Neuronal stem cell (in vitro differentiated cells): ENCODE data around the gene MARCHF4.

Source experiments
- DNase-seq: peaks from one replicate; pipeline ENCODE4 v3.0.0-alpha.2; 2013; ENCODE audit warnings: low spot score
- H2AFZ ChIP-seq: one replicate; pipeline ENCODE4 v1.6.1; 2013; ENCODE audit warnings: mild to moderate bottlenecking, low read length, inconsistent platforms
- H2AK5ac ChIP-seq: 2 replicates; pipeline ENCODE4 v1.6.1; 2013; ENCODE audit warnings: low read depth, mild to moderate bottlenecking, inconsistent platforms, low read length, moderate library complexity, mixed read lengths
- H2BK120ac ChIP-seq: 2 replicates; pipeline ENCODE4 v1.6.1; 2013; ENCODE audit warnings: low read depth, mild to moderate bottlenecking, inconsistent platforms, low read length, moderate library complexity, mixed read lengths
- H2BK12ac ChIP-seq: one replicate; pipeline ENCODE4 v1.6.1; 2013; ENCODE audit warnings: low read length, inconsistent platforms
- H2BK15ac ChIP-seq: 2 replicates; pipeline ENCODE4 v1.6.1; 2013; ENCODE audit warnings: mild to moderate bottlenecking, low read length, inconsistent platforms, mixed read lengths
- H2BK5ac ChIP-seq: one replicate; pipeline ENCODE4 v1.6.1; 2013; ENCODE audit warnings: inconsistent platforms, mild to moderate bottlenecking, low read length, moderate library complexity
- H3K14ac ChIP-seq: one replicate; pipeline ENCODE4 v1.6.1; 2013; ENCODE audit warnings: low read length, inconsistent platforms
- H3K18ac ChIP-seq: 2 replicates; pipeline ENCODE4 v1.6.1; 2013; ENCODE audit warnings: low read length, inconsistent platforms
- H3K23ac ChIP-seq: 2 replicates; pipeline ENCODE4 v1.6.1; 2013; ENCODE audit warnings: low read depth, mild to moderate bottlenecking, mixed read lengths, low read length, inconsistent platforms; ENCODE audit not compliant: poor library complexity
- H3K27ac ChIP-seq: replicated peaks from 3 replicates; pipeline ENCODE4 v1.5.1; 2013; ENCODE audit warnings: low read length, inconsistent platforms
- H3K27me3 ChIP-seq, 3 experiments: 2 replicates each; pipeline ENCODE4 v1.6.1; 2013; ENCODE audit warnings: low read length in 3 of 3, mild to moderate bottlenecking in 2 of 3, inconsistent platforms in 1 of 3, low read depth in 1 of 3, mixed read lengths in 1 of 3, moderate library complexity in 1 of 3; ENCODE audit not compliant: control insufficient read depth in 3 of 3, insufficient read depth in 3 of 3
- H3K36me3 ChIP-seq, 2 donors: replicated peaks in 1 of 2; 2 replicates each; pipeline ENCODE4 v1.6.1; 2013; ENCODE audit warnings: low read length in 2 of 2; ENCODE audit not compliant: control insufficient read depth in 2 of 2, insufficient read depth in 2 of 2
- H3K4ac ChIP-seq: 2 replicates; pipeline ENCODE4 v1.6.1; 2013; ENCODE audit warnings: inconsistent platforms, mild to moderate bottlenecking, low read length, moderate library complexity
- H3K4me1 ChIP-seq, 2 donors: 1 replicate in 1 of 2; 2 replicates in 1 of 2; pipeline ENCODE4 v1.6.1; 2013; ENCODE audit warnings: low read length in 2 of 2, low read depth in 1 of 2; ENCODE audit not compliant: control insufficient read depth in 2 of 2, insufficient read depth in 1 of 2
- H3K4me2 ChIP-seq: one replicate; pipeline ENCODE4 v1.6.1; 2013; ENCODE audit warnings: mild to moderate bottlenecking, low read length, inconsistent platforms; ENCODE audit not compliant: insufficient read depth, poor library complexity, severe bottlenecking
- H3K4me3 ChIP-seq, 2 donors: 2 replicates each; pipeline ENCODE4 v1.5.1; 2013; ENCODE audit warnings: low read length in 2 of 2, mild to moderate bottlenecking in 2 of 2, inconsistent platforms in 1 of 2, moderate library complexity in 1 of 2
- H3K79me1 ChIP-seq: one replicate; pipeline ENCODE4 v1.6.1; 2013; ENCODE audit warnings: low read depth, mild to moderate bottlenecking, inconsistent platforms, low read length, moderate library complexity
- H3K9ac ChIP-seq: one replicate; pipeline ENCODE4 v1.6.1; 2013; ENCODE audit warnings: mild to moderate bottlenecking, low read depth, low read length, inconsistent platforms; ENCODE audit not compliant: poor library complexity
- H3K9me3 ChIP-seq, 2 donors: replicated peaks in 1 of 2; 2 replicates each; pipeline versions ENCODE3 to v1.6.1; 2013; ENCODE audit warnings: low read length in 2 of 2, mild to moderate bottlenecking in 2 of 2, inconsistent platforms in 1 of 2, low read depth in 1 of 2, mixed read lengths in 1 of 2, moderate library complexity in 1 of 2; ENCODE audit not compliant: control insufficient read depth in 2 of 2, insufficient read depth in 1 of 2
- H4K8ac ChIP-seq: one replicate; pipeline ENCODE4 v1.6.1; 2013; ENCODE audit warnings: low read depth, mild to moderate bottlenecking, inconsistent platforms, low read length, moderate library complexity
- H4K91ac ChIP-seq: one replicate; pipeline ENCODE4 v1.6.1; 2013; ENCODE audit warnings: low read length, low read depth, mild to moderate bottlenecking, inconsistent platforms; ENCODE audit not compliant: poor library complexity
- WGBS, 2 donors: extraction: QIAGEN DNeasy Blood & Tissue Kit; methylation state at CpG; one replicate each; pipeline ENCODE4 v1.1.7; 2013; ENCODE audit warnings: missing lambda C conversion rate in 2 of 2, mixed read lengths in 1 of 2; ENCODE audit not compliant: insufficient read length in 2 of 2, insufficient replicate concordance in 1 of 2; ENCODE audit errors: extremely low coverage in 2 of 2; 5-methylcytosine and 5-hydroxymethylcytosine counted together

MARCHF4 gene

GRCh38 chr2:216366777-216367471, 5.4 kb downstream of the MARCHF4 start:
- H2AK5ac ChIP-seq = no peak overlapping the region
- no peak overlapping the region for H3K4me2 ChIP-seq
- no peak overlapping the region for H2BK15ac ChIP-seq
- no peaks in the 10 kb centered on the region for H3K79me1 ChIP-seq
- H4K8ac ChIP-seq = no peak overlapping the region
- no peak overlapping the region for H3K4ac ChIP-seq
- H3K23ac ChIP-seq = no peak overlapping the region
- H2BK5ac ChIP-seq = no peak overlapping the region
- peaks cover 2 to 17% of the 10 kb centered on the region in 2 donors for H3K4me1 ChIP-seq
- no peak overlapping the region for H3K18ac ChIP-seq
- H2BK12ac ChIP-seq = no peak overlapping the region
- no peak overlapping the region for H4K91ac ChIP-seq
- H3K36me3 ChIP-seq = no peaks in the 10 kb centered on the region
- H3K9ac ChIP-seq = no peak overlapping the region
- H3K9me3 ChIP-seq = no peaks in the 10 kb centered on the region
- no peak overlapping the region for H2AFZ ChIP-seq
- no peak overlapping the region for H3K4me3 ChIP-seq
- DNase-seq = no peak
- WGBS, 2 donors = no CpG with 5 or more reads among the region's 5 CpGs
- H3K27me3 ChIP-seq = peaks cover 0 to 73% (median 0%) of the 10 kb centered on the region in 3 experiments
- H2BK120ac ChIP-seq = no peak overlapping the region
- H3K27ac ChIP-seq = no peak overlapping the region
- H3K14ac ChIP-seq = no peak overlapping the region

- Histone ChIP-seq H3K4ac (no peak overlapping the region), H3K4me2 (no peak overlapping the region), H2AFZ (no peak overlapping the region), H3K4me1 (peaks cover 0 to 12% of the 10 kb centered on the region in 2 donors), H3K36me3 (no peaks in the 10 kb centered on the region), H3K27me3 (peaks cover 0 to 68% (median 0%) of the 10 kb centered on the region in 3 experiments), H3K4me3 (no peak overlapping the region), H3K18ac (no peak overlapping the region), H3K23ac (no peak overlapping the region), H3K14ac (no peak overlapping the region), H4K91ac (no peak overlapping the region), H2BK120ac (no peak overlapping the region), H2BK5ac (no peak overlapping the region), H3K9ac (no peak overlapping the region), H2AK5ac (no peak overlapping the region), H4K8ac (no peak overlapping the region), H3K79me1 (no peaks in the 10 kb centered on the region), H2BK12ac (no peak overlapping the region), H3K27ac (no peak overlapping the region), H3K9me3 (no peaks in the 10 kb centered on the region), H2BK15ac (no peak overlapping the region)
- no CpG with 5 or more reads among the region's 2 CpGs for WGBS, 2 donors
- no peak for DNase-seq
These were observed 6.8 kb downstream of the MARCHF4 start for GRCh38 chr2:216365518-216365917.

- WGBS, 2 donors = no CpG with 5 or more reads among the region's 3 CpGs
- Histone ChIP-seq H3K23ac (no peak overlapping the region), H3K4ac (no peak overlapping the region), H3K36me3 (no peaks in the 10 kb centered on the region), H3K4me1 (peaks cover 0 to 9% of the 10 kb centered on the region in 2 donors), H4K8ac (no peak overlapping the region), H2BK12ac (no peak overlapping the region), H3K18ac (no peak overlapping the region), H2BK5ac (no peak overlapping the region), H3K14ac (no peak overlapping the region), H3K9ac (no peak overlapping the region), H4K91ac (no peak overlapping the region), H3K4me3 (no peak overlapping the region), H3K79me1 (no peaks in the 10 kb centered on the region), H3K27ac (no peak overlapping the region), H2BK15ac (no peak overlapping the region), H3K27me3 (peaks cover 0 to 52% (median 0%) of the 10 kb centered on the region in 3 experiments), H2AK5ac (no peak overlapping the region), H3K9me3 (no peaks in the 10 kb centered on the region), H2BK120ac (no peak overlapping the region), H2AFZ (no peak overlapping the region), H3K4me2 (no peak overlapping the region)
- DNase-seq = no peak
These were observed 9.1 kb downstream of the MARCHF4 start for GRCh38 chr2:216363221-216363620.

GRCh38 chr2:216362730-216363129, 9.6 kb downstream of the MARCHF4 start:
- Histone ChIP-seq H3K27me3 (peaks cover 0 to 47% (median 0%) of the 10 kb centered on the region in 3 experiments), H3K23ac (no peak overlapping the region), H4K8ac (no peak overlapping the region), H2BK5ac (no peak overlapping the region), H3K18ac (no peak overlapping the region), H2BK15ac (no peak overlapping the region), H4K91ac (no peak overlapping the region), H3K27ac (no peak overlapping the region), H2BK120ac (no peak overlapping the region), H3K14ac (no peak overlapping the region), H3K4ac (no peak overlapping the region), H2AK5ac (no peak overlapping the region), H3K9me3 (no peaks in the 10 kb centered on the region), H3K79me1 (no peaks in the 10 kb centered on the region), H3K36me3 (no peaks in the 10 kb centered on the region), H2BK12ac (no peak overlapping the region), H2AFZ (no peak overlapping the region), H3K4me1 (peaks cover 0 to 7% of the 10 kb centered on the region in 2 donors), H3K4me3 (no peak overlapping the region), H3K4me2 (no peak overlapping the region), H3K9ac (no peak overlapping the region)
- WGBS, 2 donors = no CpG with 5 or more reads among the region's 2 CpGs
- no peak for DNase-seq
